T-helper 1 cell treated with Interleukin-12 subunit alpha and Interleukin-12 subunit beta and Interleukin-4 antibody, amounts not matched to agents 30 μg/mL and 1 μg/mL, for 36 hours (primary cell): ENCODE results near the gene RTKN.

Experiments
- H3K27ac Mint-ChIP-seq: one replicate; pipeline ENCODE4 v1.8.0; 2021; ENCODE audit warnings: mild to moderate bottlenecking, mixed read lengths
- H3K27me3 Mint-ChIP-seq: one replicate; pipeline ENCODE4 v1.8.0; 2021; ENCODE audit warnings: low read depth, mixed read lengths
- H3K36me3 Mint-ChIP-seq: one replicate; pipeline ENCODE4 v1.8.0; 2021; ENCODE audit warnings: low read depth, mixed read lengths
- H3K4me1 Mint-ChIP-seq: one replicate; pipeline ENCODE4 v1.8.0; 2021; ENCODE audit warnings: low read depth, mixed read lengths
- H3K4me3 Mint-ChIP-seq: one replicate; pipeline ENCODE4 v1.8.0; 2021; ENCODE audit warnings: mild to moderate bottlenecking, moderate library complexity, mixed read lengths
- H3K9me3 Mint-ChIP-seq: one replicate; pipeline ENCODE4 v1.8.0; 2021; ENCODE audit warnings: mixed read lengths

RTKN gene

GRCh38 chr2:74393525-74393924, 48.2 kb downstream of the RTKN start:
- peaks cover 9% of the 10 kb centered on the region for H3K4me1 Mint-ChIP-seq
- H3K27ac Mint-ChIP-seq: no peak overlapping the region
- peaks cover 7% of the 10 kb centered on the region for H3K27me3 Mint-ChIP-seq
- no peak overlapping the region for H3K4me3 Mint-ChIP-seq
- H3K36me3 Mint-ChIP-seq: no peaks in the 10 kb centered on the region
- no peaks in the 10 kb centered on the region for H3K9me3 Mint-ChIP-seq

- peaks cover 7% of the 10 kb centered on the region for H3K27me3 Mint-ChIP-seq
- peaks cover 9% of the 10 kb centered on the region for H3K4me1 Mint-ChIP-seq
- peak overlapping the region; percentile 19 for H3K4me3 Mint-ChIP-seq
- H3K9me3 Mint-ChIP-seq: no peaks in the 10 kb centered on the region
- no peaks in the 10 kb centered on the region for H3K36me3 Mint-ChIP-seq
- no peak overlapping the region for H3K27ac Mint-ChIP-seq
These were observed 49.3 kb downstream of the RTKN start for GRCh38 chr2:74392449-74392743.

- peak overlapping the region; percentile 94 for H3K4me3 Mint-ChIP-seq
- no peaks in the 10 kb centered on the region for H3K36me3 Mint-ChIP-seq
- H3K27me3 Mint-ChIP-seq: peaks cover 7% of the 10 kb centered on the region
- H3K27ac Mint-ChIP-seq: peak overlapping the region; percentile 99
- peaks cover 9% of the 10 kb centered on the region for H3K4me1 Mint-ChIP-seq
- H3K9me3 Mint-ChIP-seq: no peaks in the 10 kb centered on the region
These were observed 49.9 kb downstream of the RTKN start for GRCh38 chr2:74391580-74392448.

GRCh38 chr2:74391209-74391579, 50.5 kb downstream of the RTKN start:
- H3K36me3 Mint-ChIP-seq: no peaks in the 10 kb centered on the region
- peak overlapping the region; percentile 94 for H3K4me3 Mint-ChIP-seq
- H3K27ac Mint-ChIP-seq: peak overlapping the region; percentile 78
- no peaks in the 10 kb centered on the region for H3K9me3 Mint-ChIP-seq
- peaks cover 9% of the 10 kb centered on the region for H3K4me1 Mint-ChIP-seq
- peaks cover 7% of the 10 kb centered on the region for H3K27me3 Mint-ChIP-seq

- H3K4me3 Mint-ChIP-seq: peak overlapping the region; percentile 50
These were observed 51.1 kb downstream of the RTKN start for GRCh38 chr2:74390606-74391005.

GRCh38 chr2:74387346-74387745, 54.4 kb downstream of the RTKN start:
- Mint-ChIP-seq H3K4me1 (peaks cover 8% of the 10 kb centered on the region), H3K4me3 (no peak overlapping the region), H3K36me3 (no peaks in the 10 kb centered on the region), H3K27ac (no peak overlapping the region), H3K9me3 (no peaks in the 10 kb centered on the region), H3K27me3 (no peaks in the 10 kb centered on the region)

More at GRCh38 chr2:74390606-74391005, 51.1 kb downstream of the RTKN start:
- Mint-ChIP-seq H3K36me3 (no peaks in the 10 kb centered on the region), H3K27ac (no peak overlapping the region), H3K4me1 (peaks cover 9% of the 10 kb centered on the region), H3K9me3 (no peaks in the 10 kb centered on the region), H3K27me3 (peaks cover 7% of the 10 kb centered on the region)

GRCh38 chr2:74385396-74385795, 56.3 kb downstream of the RTKN start:
- Mint-ChIP-seq H3K4me3 (no peak overlapping the region), H3K36me3 (no peaks in the 10 kb centered on the region), H3K27ac (no peak overlapping the region), H3K4me1 (peaks cover 10% of the 10 kb centered on the region), H3K27me3 (no peaks in the 10 kb centered on the region), H3K9me3 (no peaks in the 10 kb centered on the region)

- no peaks in the 10 kb centered on the region for H3K27me3 Mint-ChIP-seq
- H3K4me3 Mint-ChIP-seq: no peak overlapping the region
- no peaks in the 10 kb centered on the region for H3K9me3 Mint-ChIP-seq
- peaks cover 14% of the 10 kb centered on the region for H3K4me1 Mint-ChIP-seq
- no peak overlapping the region for H3K27ac Mint-ChIP-seq
- no peaks in the 10 kb centered on the region for H3K36me3 Mint-ChIP-seq
These were observed 57.7 kb downstream of the RTKN start for GRCh38 chr2:74384051-74384450.

- no peaks in the 10 kb centered on the region for H3K27me3 Mint-ChIP-seq
- peaks cover 20% of the 10 kb centered on the region for H3K4me1 Mint-ChIP-seq
- no peak overlapping the region for H3K27ac Mint-ChIP-seq
- H3K36me3 Mint-ChIP-seq: no peaks in the 10 kb centered on the region
- no peaks in the 10 kb centered on the region for H3K9me3 Mint-ChIP-seq
- no peak overlapping the region for H3K4me3 Mint-ChIP-seq
These were observed 58.5 kb downstream of the RTKN start for GRCh38 chr2:74383254-74383653.

- Mint-ChIP-seq H3K36me3 (peaks cover 12% of the 10 kb centered on the region), H3K27me3 (no peaks in the 10 kb centered on the region), H3K9me3 (no peaks in the 10 kb centered on the region), H3K4me1 (peaks cover 20% of the 10 kb centered on the region), H3K27ac (no peak overlapping the region), H3K4me3 (no peak overlapping the region)
These were observed 60.0 kb downstream of the RTKN start for GRCh38 chr2:74381751-74382150.

- H3K4me3 Mint-ChIP-seq: no peak within 1 kb of the TSS
- H3K27me3 Mint-ChIP-seq: no peaks in the 10 kb centered on the region
- peaks cover 12% of the 10 kb centered on the region for H3K36me3 Mint-ChIP-seq
- H3K9me3 Mint-ChIP-seq: no peaks in the 10 kb centered on the region
- peaks cover 22% of the 10 kb centered on the region for H3K4me1 Mint-ChIP-seq
- H3K27ac Mint-ChIP-seq: peak within 1 kb of the TSS; percentile 17
These were observed 61.6 kb downstream of the RTKN start, which contains the start of gene DCTN1 for GRCh38 chr2:74379851-74380789. DCTN1 (minus strand) TSS chr2:74380311; CDS start chr2:74380037, 274 bp downstream.

GRCh38 chr2:74378007-74378406, 63.7 kb downstream of the RTKN start:
- H3K36me3 Mint-ChIP-seq: peaks cover 12% of the 10 kb centered on the region
- H3K9me3 Mint-ChIP-seq: no peaks in the 10 kb centered on the region
- H3K4me3 Mint-ChIP-seq: no peak overlapping the region
- H3K4me1 Mint-ChIP-seq: peaks cover 24% of the 10 kb centered on the region
- no peaks in the 10 kb centered on the region for H3K27me3 Mint-ChIP-seq
- no peak overlapping the region for H3K27ac Mint-ChIP-seq

- no peak overlapping the region for H3K27ac Mint-ChIP-seq
- H3K9me3 Mint-ChIP-seq: no peaks in the 10 kb centered on the region
- H3K36me3 Mint-ChIP-seq: peaks cover 21% of the 10 kb centered on the region
- H3K4me1 Mint-ChIP-seq: peaks cover 17% of the 10 kb centered on the region
- H3K4me3 Mint-ChIP-seq: no peak overlapping the region
- no peaks in the 10 kb centered on the region for H3K27me3 Mint-ChIP-seq
These were observed 65.9 kb downstream of the RTKN start for GRCh38 chr2:74375838-74376237.
